Choroid plexus epithelial cell (primary cell): ENCODE results near the gene VMAC.
A peak's percentile ranks its signal among the peaks of the same experiment; 100 is the strongest.

ENCODE experiments used
- DNase-seq: peaks from one replicate; pipeline ENCODE4 v3.0.0-alpha.2; 2010; ENCODE audit warnings: low read depth
- H3K4me3 ChIP-seq: 2 replicates; pipeline ENCODE4 v1.5.1; 2011; ENCODE audit warnings: low read depth, mild to moderate bottlenecking, control low read depth, low read length, moderate library complexity
- CTCF ChIP-seq: conservative IDR thresholded peaks from 2 replicates; pipeline ENCODE4 v1.5.1; 2011; ENCODE audit warnings: low read depth, mild to moderate bottlenecking, control low read depth, inconsistent platforms, low read length, moderate library complexity

VMAC gene

GRCh38 chr19:5932609-5933262, 28.1 kb downstream of the VMAC start:
- no peak for TF ChIP-seq CTCF
- H3K4me3 ChIP-seq: no peak overlapping the region
- no peak for DNase-seq

GRCh38 chr19:5933391-5934068, 28.9 kb downstream of the VMAC start:
- no peak for TF ChIP-seq CTCF
- DNase-seq: no peak
- H3K4me3 ChIP-seq: no peak overlapping the region

GRCh38 chr19:5934069-5934401, 29.4 kb downstream of the VMAC start:
- no peak overlapping the region for H3K4me3 ChIP-seq
- no peak for TF ChIP-seq CTCF
- DNase-seq: no peak

GRCh38 chr19:5934774-5935472, 30.3 kb downstream of the VMAC start:
- peak; percentile 64 for DNase-seq
- TF ChIP-seq CTCF: no peak
- no peak overlapping the region for H3K4me3 ChIP-seq

GRCh38 chr19:5935473-5936291, 31.0 kb downstream of the VMAC start:
- no peak for DNase-seq
- TF ChIP-seq CTCF: no peak
- H3K4me3 ChIP-seq: no peak overlapping the region

GRCh38 chr19:5936292-5936592, 31.6 kb downstream of the VMAC start:
- no peak for TF ChIP-seq CTCF
- DNase-seq: no peak
- no peak overlapping the region for H3K4me3 ChIP-seq
